Inflammatory macrophage treated with lipopolysaccharide for 4 hours (primary cell): ENCODE results near the gene LSM14B.
A peak's percentile ranks its signal among the peaks of the same experiment; 100 is the strongest.
"Not testable (repeated sequence)": the region's sequence is repeated elsewhere in the genome, so short reads cannot be mapped to it uniquely, and the experiment has no call there.

Experiments
- DNase-seq: peaks from one replicate; pipeline ENCODE4 v3.0.0-alpha.2; 2020

The LSM14B gene

GRCh38 chr20:62121776-62122653 is at the start of gene LSM14B:
TSS of gene LSM14B (plus strand) at chr20:62122475. CDS start at chr20:62122667, 192 bp downstream.
- DNase-seq: peak; percentile 98

- no peak for DNase-seq
These were observed 49.0 kb upstream of the LSM14B start for GRCh38 chr20:62073323-62073722.

- no peak for DNase-seq
These were observed 43.1 kb upstream of the LSM14B start for GRCh38 chr20:62079166-62079565.

GRCh38 chr20:62080249-62080990 is 41.9 kb upstream of the LSM14B start:
- DNase-seq: no peak

- no peak for DNase-seq
These were observed 39.0 kb upstream of the LSM14B start for GRCh38 chr20:62083312-62083711.

- DNase-seq: not testable (repeated sequence)
These were observed 38.1 kb upstream of the LSM14B start for GRCh38 chr20:62084224-62084623.

GRCh38 chr20:62085206-62085605 is 37.1 kb upstream of the LSM14B start:
- DNase-seq: no peak

GRCh38 chr20:62087227-62087626 is 35.0 kb upstream of the LSM14B start:
- DNase-seq: no peak

- no peak for DNase-seq
These were observed 34.6 kb upstream of the LSM14B start for GRCh38 chr20:62087632-62088031.

GRCh38 chr20:62088258-62089127 is 33.8 kb upstream of the LSM14B start:
- peak; percentile 66 for DNase-seq

GRCh38 chr20:62089393-62089792 is 32.9 kb upstream of the LSM14B start:
- DNase-seq: no peak

- DNase-seq: no peak
These were observed 25.6 kb upstream of the LSM14B start for GRCh38 chr20:62096421-62097380.

GRCh38 chr20:62097881-62098407 is 24.3 kb upstream of the LSM14B start:
- no peak for DNase-seq

- no peak for DNase-seq
These were observed 21.2 kb upstream of the LSM14B start for GRCh38 chr20:62101078-62101477.

- no peak for DNase-seq
These were observed 18.6 kb upstream of the LSM14B start for GRCh38 chr20:62103508-62104233.

GRCh38 chr20:62104234-62104789 is 18.0 kb upstream of the LSM14B start:
- no peak for DNase-seq

GRCh38 chr20:62104791-62105345 is 17.4 kb upstream of the LSM14B start:
- DNase-seq: no peak

- DNase-seq: no peak
These were observed 16.7 kb upstream of the LSM14B start for GRCh38 chr20:62105592-62105991.

- no peak for DNase-seq
These were observed 11.1 kb upstream of the LSM14B start for GRCh38 chr20:62111148-62111547.

GRCh38 chr20:62112368-62112767 is 9.9 kb upstream of the LSM14B start:
- no peak for DNase-seq
